Left ventricle myocardium inferior (tissue), 1 donor: ENCODE measurements around the gene DPM3. TPM values are rescaled to one million over a fixed set of nuclear protein-coding genes. Genes with fewer than 3 reads are reported as not detected.
"Not testable (repeated sequence)": the region's sequence is repeated elsewhere in the genome, so short reads cannot be mapped to it uniquely, and the experiment has no call there.

Source experiments
- DNase-seq: peaks from one replicate; pipeline ENCODE4 v3.0.0-alpha.2; 2020
- H3K27ac ChIP-seq: fragments of 200-600 bp; replicated peaks from 2 replicates; pipeline ENCODE4 v1.8.0; 2021
- H3K27me3 ChIP-seq: fragments of 200-600 bp; 2 replicates; pipeline ENCODE4 v1.8.0; 2021; ENCODE audit warnings: low read depth
- H3K36me3 ChIP-seq: fragments of 200-600 bp; 2 replicates; pipeline ENCODE4 v1.8.0; 2021
- H3K4me1 ChIP-seq: fragments of 200-600 bp; 2 replicates; pipeline ENCODE4 v1.8.0; 2021
- H3K4me3 ChIP-seq: fragments of 200-600 bp; 2 replicates; pipeline ENCODE4 v1.8.0; 2021; ENCODE audit warnings: mild to moderate bottlenecking, moderate library complexity
- H3K9me3 ChIP-seq: fragments of 200-600 bp; replicated peaks from 2 replicates; pipeline ENCODE4 v1.8.0; 2021
- intact Hi-C: fragments of 100-400 bp; cut with micrococcal nuclease; formaldehyde crosslinking; loops from one replicate; pipeline ENCODE4 v1.11.0; 2022
- long read RNA-seq: library from polyadenylated mRNA; unstranded; transcript quantifications from one replicate; pipeline ENCODE4 v2.0.0, GENCODE V29; 2021
- total RNA-seq: library from RNA; stranded (reverse); fragmentation: NEBNext Ultra II Directional; extraction: Animal tissue kit (Norgen Biotek cat#: 25700); gene quantifications from one replicate; pipeline ENCODE4 v1.2.1, GENCODE V29; 2021
- TF ChIP-seq, protein P1 (sequence below): fragments of 200-600 bp; IDR thresholded peaks from 2 replicates; pipeline ENCODE4 v1.8.0; 2021; ENCODE audit warnings: antibody characterized with exemption, mild to moderate bottlenecking, borderline replicate concordance
- donor health status: DM: no; HTN: yes; CAD: no; lungs with severe emphysema.

DPM3 gene, protein sequence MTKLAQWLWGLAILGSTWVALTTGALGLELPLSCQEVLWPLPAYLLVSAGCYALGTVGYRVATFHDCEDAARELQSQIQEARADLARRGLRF
- 54.5 TPM for total RNA-seq
- long read RNA-seq, transcript DPM3-203 (2 exons, 409 nt), result major isoform, 12 of 15 reads
- long read RNA-seq, partial matches to known transcripts, result 0 of 15 reads
- long read RNA-seq, other reads (novel, unspliced or antisense), result 0 of 15 reads

DNA sequence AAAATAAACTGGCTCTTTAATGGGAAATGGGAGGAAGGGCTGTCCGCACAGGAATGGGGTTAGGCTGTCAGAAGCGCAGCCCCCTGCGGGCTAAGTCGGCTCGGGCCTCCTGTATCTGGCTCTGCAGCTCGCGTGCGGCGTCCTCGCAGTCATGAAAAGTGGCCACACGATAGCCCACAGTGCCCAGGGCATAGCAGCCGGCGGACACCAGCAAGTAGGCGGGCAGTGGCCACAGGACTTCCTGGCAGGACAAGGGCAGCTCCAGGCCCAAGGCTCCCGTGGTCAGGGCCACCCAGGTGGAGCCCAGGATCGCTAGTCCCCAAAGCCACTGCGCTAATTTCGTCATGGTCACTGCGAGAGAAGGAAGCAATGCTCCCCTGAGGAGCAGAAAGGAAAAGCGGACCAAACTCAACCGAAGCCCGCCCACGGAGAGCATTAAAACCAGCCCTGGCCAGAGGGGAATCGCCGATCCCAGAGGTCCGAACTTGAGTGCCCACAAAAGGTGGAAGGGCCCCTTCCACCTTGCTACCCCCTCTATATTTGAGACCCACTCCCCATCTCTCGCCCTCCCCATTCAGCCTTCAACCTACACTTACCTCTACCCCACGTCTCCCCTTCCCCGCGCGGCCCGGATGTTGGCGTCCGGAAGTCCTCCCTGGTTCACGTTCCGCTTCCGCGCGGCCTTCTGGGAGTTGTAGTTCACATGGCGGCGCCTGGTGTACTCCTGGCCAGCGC lies at the start of gene DPM3:
Gene DPM3 (minus strand): TSS at position 637 of the 735 bp plus-strand sequence. CDS start 291 bp downstream, at position 346.
- H3K36me3 ChIP-seq, result no peaks in the 10 kb centered on the region
- peak within 1 kb of the TSS; percentile 90 for H3K4me3 ChIP-seq
- TF ChIP-seq, protein P1, sequence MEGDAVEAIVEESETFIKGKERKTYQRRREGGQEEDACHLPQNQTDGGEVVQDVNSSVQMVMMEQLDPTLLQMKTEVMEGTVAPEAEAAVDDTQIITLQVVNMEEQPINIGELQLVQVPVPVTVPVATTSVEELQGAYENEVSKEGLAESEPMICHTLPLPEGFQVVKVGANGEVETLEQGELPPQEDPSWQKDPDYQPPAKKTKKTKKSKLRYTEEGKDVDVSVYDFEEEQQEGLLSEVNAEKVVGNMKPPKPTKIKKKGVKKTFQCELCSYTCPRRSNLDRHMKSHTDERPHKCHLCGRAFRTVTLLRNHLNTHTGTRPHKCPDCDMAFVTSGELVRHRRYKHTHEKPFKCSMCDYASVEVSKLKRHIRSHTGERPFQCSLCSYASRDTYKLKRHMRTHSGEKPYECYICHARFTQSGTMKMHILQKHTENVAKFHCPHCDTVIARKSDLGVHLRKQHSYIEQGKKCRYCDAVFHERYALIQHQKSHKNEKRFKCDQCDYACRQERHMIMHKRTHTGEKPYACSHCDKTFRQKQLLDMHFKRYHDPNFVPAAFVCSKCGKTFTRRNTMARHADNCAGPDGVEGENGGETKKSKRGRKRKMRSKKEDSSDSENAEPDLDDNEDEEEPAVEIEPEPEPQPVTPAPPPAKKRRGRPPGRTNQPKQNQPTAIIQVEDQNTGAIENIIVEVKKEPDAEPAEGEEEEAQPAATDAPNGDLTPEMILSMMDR, result no peak
- intact Hi-C loops, result no loop called here
- peak within 1 kb of the TSS; percentile 93 for H3K27ac ChIP-seq
- peak; percentile 90 for DNase-seq
- H3K4me1 ChIP-seq, result peaks cover 52% of the 10 kb centered on the region
- no peaks in the 10 kb centered on the region for H3K27me3 ChIP-seq
- no peaks in the 10 kb centered on the region for H3K9me3 ChIP-seq

DNA sequence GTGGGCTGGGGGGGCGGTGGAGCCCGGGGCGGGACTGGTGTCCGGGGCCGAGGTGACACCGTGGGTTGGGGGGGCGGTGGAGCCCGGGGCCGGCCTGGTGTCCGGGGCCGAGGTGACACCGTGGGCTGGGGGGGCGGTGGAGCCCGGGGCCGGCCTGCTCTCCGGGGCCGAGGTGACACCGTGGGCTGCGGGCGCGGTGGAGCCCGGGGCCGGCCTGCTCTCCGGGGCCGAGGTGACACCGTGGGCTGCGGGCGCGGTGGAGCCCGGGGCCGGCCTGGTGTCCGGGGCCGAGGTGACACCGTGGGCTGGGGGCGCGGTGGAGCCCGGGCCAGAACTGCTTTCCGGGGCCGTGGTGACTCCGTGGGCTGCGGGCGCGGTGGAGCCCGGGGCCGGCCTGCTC lies 49.6 kb upstream of the DPM3 start:
- H3K9me3 ChIP-seq, H3K4me3 ChIP-seq, H3K36me3 ChIP-seq, H3K27me3 ChIP-seq, intact Hi-C loops, H3K27ac ChIP-seq, DNase-seq: not testable (repeated sequence)
- H3K4me1 ChIP-seq, result peaks cover 33% of the 10 kb centered on the region

DNA sequence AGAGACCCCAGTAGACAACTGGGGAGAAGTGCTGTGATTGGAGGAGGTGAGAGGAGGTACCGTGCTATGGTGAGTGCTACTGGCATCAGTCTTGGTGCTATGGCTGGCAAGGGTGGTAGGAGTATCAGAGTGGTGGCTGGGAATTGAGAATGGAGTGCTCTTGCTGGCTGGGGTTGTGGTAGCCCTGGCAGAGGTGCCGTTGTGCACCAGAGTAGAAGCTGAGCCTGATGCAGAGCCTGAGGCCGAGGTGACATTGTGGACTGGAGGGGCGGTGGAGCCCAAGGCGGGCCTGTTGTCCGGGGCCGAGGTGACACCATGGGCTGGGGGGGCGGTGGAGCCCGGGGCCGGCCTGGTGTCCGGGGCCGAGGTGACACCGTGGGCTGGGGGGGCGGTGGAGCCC lies 47.9 kb upstream of the DPM3 start:
- TF ChIP-seq, protein P1, result no peak
- DNase-seq, result no peak

DNA sequence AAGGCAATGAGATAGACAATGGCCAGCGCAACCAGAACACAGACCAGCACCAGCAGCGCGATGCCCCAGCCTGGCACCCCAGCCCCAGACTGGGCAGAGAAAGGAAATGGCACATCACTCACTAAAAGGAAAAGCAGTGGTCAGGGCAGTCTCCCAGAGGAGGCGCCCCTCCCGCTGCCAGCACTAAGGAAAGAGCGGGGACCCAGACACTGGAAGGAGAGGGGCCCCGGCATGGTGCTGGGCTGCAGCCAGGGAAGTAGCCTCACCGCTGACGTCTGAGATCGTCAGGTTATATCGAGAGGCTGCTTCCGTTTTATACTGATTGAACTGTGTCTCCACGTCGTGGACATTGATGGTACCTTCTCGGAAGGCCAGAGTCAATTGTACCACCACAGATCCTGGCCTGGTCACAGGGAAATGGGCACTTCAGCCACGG lies 47.1 kb upstream of the DPM3 start:
- no peak overlapping the region for H3K27ac ChIP-seq
- no peak for DNase-seq
- H3K4me3 ChIP-seq, result no peak overlapping the region
- H3K27me3 ChIP-seq, result no peaks in the 10 kb centered on the region
- intact Hi-C loops, result no loop called here
- H3K36me3 ChIP-seq, result no peaks in the 10 kb centered on the region
- TF ChIP-seq, protein P1, result no peak
- H3K4me1 ChIP-seq, result peaks cover 15% of the 10 kb centered on the region
- H3K9me3 ChIP-seq, result no peaks in the 10 kb centered on the region

More for the DNA sequence above, 47.9 kb upstream of the DPM3 start:
- Histone ChIP-seq H3K4me3 (no peak overlapping the region), H3K9me3 (no peaks in the 10 kb centered on the region), H3K27ac (no peak overlapping the region), H3K36me3 (no peaks in the 10 kb centered on the region), H3K27me3 (no peaks in the 10 kb centered on the region), H3K4me1 (peaks cover 23% of the 10 kb centered on the region)
- intact Hi-C loops, result no loop called here

DNA sequence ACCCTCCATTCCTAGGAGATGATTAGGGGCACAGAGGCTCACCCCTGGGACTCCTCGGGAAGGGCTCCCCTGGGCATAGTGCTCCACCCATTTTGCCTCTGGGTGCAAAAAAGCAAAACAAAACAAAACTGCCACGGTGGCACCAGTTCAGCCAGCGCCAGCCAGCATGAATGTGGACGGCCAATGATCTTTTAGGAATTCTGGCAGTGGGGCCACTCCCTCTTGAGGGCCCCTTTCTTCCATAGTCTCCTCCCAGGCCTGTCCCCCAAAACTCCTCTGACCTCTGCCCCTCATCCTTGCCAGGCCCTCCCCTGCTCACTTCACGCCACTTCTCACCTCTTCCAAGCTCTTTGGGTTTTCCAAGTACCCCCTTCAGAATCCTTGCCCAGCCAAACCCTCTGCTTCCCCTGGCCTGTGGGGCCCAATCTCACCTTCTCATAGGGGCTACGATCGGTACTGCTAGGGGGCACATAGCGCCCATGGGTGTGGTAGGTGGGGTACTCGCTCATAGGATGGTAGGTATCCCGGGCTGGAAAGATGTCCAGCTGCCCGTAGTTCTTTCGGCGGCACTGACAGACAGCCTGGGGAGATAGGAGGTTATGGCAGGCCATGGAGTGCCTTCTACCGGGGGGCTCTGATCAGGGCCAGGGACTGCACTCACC lies 46.6 kb upstream of the DPM3 start:
- TF ChIP-seq, protein P1, result no peak
- DNase-seq, result peak; percentile 2
- no peaks in the 10 kb centered on the region for H3K36me3 ChIP-seq
- no peak overlapping the region for H3K4me3 ChIP-seq
- H3K9me3 ChIP-seq, result no peaks in the 10 kb centered on the region
- H3K27me3 ChIP-seq, result no peaks in the 10 kb centered on the region
- no peak overlapping the region for H3K27ac ChIP-seq
- intact Hi-C loops, result no loop called here
- peaks cover 15% of the 10 kb centered on the region for H3K4me1 ChIP-seq
